Calu3 (cell line): ENCODE data around the gene FMO1. TPM values are rescaled to one million over a fixed set of nuclear protein-coding genes. Genes with fewer than 3 reads are reported as not detected.

Experiments used
- Bru-seq: library from RNA; stranded (reverse); fragments of 400-500 nt; gene quantifications from one replicate; lab custom pipeline; 2021; lab: Mats Ljungman, UMichigan
- BruChase-seq, 2 experiments: library from RNA; stranded (reverse); fragments of 400-500 nt; gene quantifications; one replicate each; lab custom pipeline; 2021; lab: Mats Ljungman, UMichigan
- BruUV-seq: library from RNA; stranded (reverse); fragments of 400-500 nt; replicated peaks from 2 replicates; lab custom pipeline; 2021; lab: Mats Ljungman, UMichigan
- CTCF ChIA-PET: fragments of 300-600 bp; sonication (Branson Sonifier 250); formaldehyde crosslinking; loops from one replicate; lab custom pipeline; 2022; ENCODE audit warnings: antibody characterized with exemption; lab: Charles Lee
- DNase-seq: peaks from one replicate; pipeline ENCODE4 v3.0.0; 2022
- H3K27ac Mint-ChIP-seq: one replicate; pipeline ENCODE4 v1.8.0; 2022; ENCODE audit warnings: mixed read lengths; ENCODE audit not compliant: unreplicated experiment
- H3K27me3 Mint-ChIP-seq: one replicate; pipeline ENCODE4 v1.8.0; 2022; ENCODE audit warnings: mixed read lengths; ENCODE audit not compliant: unreplicated experiment
- H3K36me3 Mint-ChIP-seq: one replicate; pipeline ENCODE4 v1.8.0; 2022; ENCODE audit warnings: mild to moderate bottlenecking, moderate library complexity, mixed read lengths; ENCODE audit not compliant: insufficient read depth, unreplicated experiment
- H3K4me1 Mint-ChIP-seq: one replicate; pipeline ENCODE4 v1.8.0; 2022; ENCODE audit warnings: mild to moderate bottlenecking, low read depth, mixed read lengths; ENCODE audit not compliant: unreplicated experiment
- H3K4me3 Mint-ChIP-seq: one replicate; pipeline ENCODE4 v1.8.0; 2022; ENCODE audit warnings: mild to moderate bottlenecking, low read depth, moderate library complexity, mixed read lengths; ENCODE audit not compliant: unreplicated experiment
- H3K9me3 Mint-ChIP-seq: one replicate; pipeline ENCODE4 v1.8.0; 2022; ENCODE audit warnings: low read depth, mixed read lengths; ENCODE audit not compliant: unreplicated experiment
- CTCF ChIP-seq: fragments of 200-600 bp; IDR thresholded peaks from one replicate; pipeline ENCODE4 v1.8.0; 2022; ENCODE audit warnings: antibody characterized with exemption; ENCODE audit not compliant: unreplicated experiment
- intact Hi-C: fragments of 100-400 bp; cut with micrococcal nuclease; formaldehyde crosslinking; loops from one replicate; pipeline ENCODE4 v1.10.0; 2022; ENCODE audit not compliant: unreplicated experiment
- long read RNA-seq: library from polyadenylated mRNA; stranded (forward); transcript quantifications from one replicate; pipeline ENCODE4 v2.0.0, GENCODE V29; 2022
- total RNA-seq: library from RNA; stranded (reverse); gene quantifications from 2 replicates; pipeline ENCODE4 v1.2.3, GENCODE V29; 2022

Gene FMO1, protein sequence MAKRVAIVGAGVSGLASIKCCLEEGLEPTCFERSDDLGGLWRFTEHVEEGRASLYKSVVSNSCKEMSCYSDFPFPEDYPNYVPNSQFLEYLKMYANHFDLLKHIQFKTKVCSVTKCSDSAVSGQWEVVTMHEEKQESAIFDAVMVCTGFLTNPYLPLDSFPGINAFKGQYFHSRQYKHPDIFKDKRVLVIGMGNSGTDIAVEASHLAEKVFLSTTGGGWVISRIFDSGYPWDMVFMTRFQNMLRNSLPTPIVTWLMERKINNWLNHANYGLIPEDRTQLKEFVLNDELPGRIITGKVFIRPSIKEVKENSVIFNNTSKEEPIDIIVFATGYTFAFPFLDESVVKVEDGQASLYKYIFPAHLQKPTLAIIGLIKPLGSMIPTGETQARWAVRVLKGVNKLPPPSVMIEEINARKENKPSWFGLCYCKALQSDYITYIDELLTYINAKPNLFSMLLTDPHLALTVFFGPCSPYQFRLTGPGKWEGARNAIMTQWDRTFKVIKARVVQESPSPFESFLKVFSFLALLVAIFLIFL
- total RNA-seq (not detected in 2 replicates), Bru-seq, nascent RNA (not detected), BruChase-seq, experiment 1, labeled RNA remaining after a 6-hour chase (not detected), BruChase-seq, experiment 2, labeled RNA remaining after a 2-hour chase (not detected)
- long read RNA-seq, result 0 reads

DNA sequence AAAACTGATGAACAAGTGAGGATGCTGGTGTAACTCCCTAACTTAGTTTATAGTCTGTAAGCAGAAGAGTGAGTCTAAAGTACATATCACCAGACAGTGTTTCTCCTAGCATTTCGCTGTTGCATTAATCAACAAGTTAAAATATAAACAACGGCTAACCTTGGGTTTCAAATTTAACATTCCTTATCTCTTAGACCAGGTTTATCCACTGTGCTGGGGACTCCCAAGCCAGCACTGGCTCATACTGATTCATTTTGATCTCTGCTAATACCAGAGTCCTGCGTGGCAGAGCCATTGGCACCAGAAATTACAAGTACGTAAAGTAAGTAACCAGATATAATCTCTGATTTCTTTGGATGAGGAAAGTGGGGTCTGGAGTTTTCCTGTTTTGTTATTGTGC, at the start of gene FMO1:
FMO1 (plus strand) TSS at position 193 of the 400 bp plus-strand sequence. CDS start 9,594 bp downstream, outside the sequence.
- DNase-seq, result no peak
- no peak within 1 kb of the TSS for H3K4me3 Mint-ChIP-seq
- no TSS peak for BruUV-seq
- CTCF ChIA-PET, result no interaction called here
- H3K27me3 Mint-ChIP-seq, result peaks cover 32% of the 10 kb centered on the region
- intact Hi-C loops, result loop anchor here (10.0 kb wide), 1 partner anchor 466 kb away; no protein-coding TSS in a partner anchor
- H3K27ac Mint-ChIP-seq, result no peak within 1 kb of the TSS
- no peaks in the 10 kb centered on the region for H3K4me1 Mint-ChIP-seq
- H3K36me3 Mint-ChIP-seq, result peaks cover 7% of the 10 kb centered on the region
- TF ChIP-seq CTCF, result no peak
- H3K9me3 Mint-ChIP-seq, result no peaks in the 10 kb centered on the region

DNA sequence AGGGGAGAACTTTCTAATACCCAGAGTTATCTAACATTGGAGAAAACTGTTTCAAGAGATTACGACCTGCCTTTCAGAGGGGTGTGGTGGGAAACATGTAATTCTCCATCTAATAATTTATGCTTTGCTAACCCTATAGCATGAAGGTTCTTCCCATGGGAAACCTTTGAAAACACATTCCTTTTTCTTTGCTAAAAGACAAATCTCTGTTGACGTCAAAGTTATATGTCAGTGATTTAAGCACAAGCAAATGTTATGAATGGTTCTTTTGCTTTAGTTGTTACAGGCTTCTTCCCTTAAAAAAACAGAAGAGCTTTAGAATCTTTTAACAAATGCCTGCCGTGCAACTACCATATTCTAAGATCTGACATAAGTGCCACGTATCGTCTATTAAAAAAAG, 44.0 kb upstream of the FMO1 start:
- Mint-ChIP-seq H3K36me3 (no peaks in the 10 kb centered on the region), H3K9me3 (no peaks in the 10 kb centered on the region), H3K27me3 (peaks cover 51% of the 10 kb centered on the region), H3K4me1 (no peaks in the 10 kb centered on the region), H3K4me3 (no peak overlapping the region), H3K27ac (no peak overlapping the region)
- TF ChIP-seq CTCF, result no peak
- BruUV-seq, result no TSS peak
- CTCF ChIA-PET, result no interaction called here
- DNase-seq, result no peak
- intact Hi-C loops, result no loop called here

DNA sequence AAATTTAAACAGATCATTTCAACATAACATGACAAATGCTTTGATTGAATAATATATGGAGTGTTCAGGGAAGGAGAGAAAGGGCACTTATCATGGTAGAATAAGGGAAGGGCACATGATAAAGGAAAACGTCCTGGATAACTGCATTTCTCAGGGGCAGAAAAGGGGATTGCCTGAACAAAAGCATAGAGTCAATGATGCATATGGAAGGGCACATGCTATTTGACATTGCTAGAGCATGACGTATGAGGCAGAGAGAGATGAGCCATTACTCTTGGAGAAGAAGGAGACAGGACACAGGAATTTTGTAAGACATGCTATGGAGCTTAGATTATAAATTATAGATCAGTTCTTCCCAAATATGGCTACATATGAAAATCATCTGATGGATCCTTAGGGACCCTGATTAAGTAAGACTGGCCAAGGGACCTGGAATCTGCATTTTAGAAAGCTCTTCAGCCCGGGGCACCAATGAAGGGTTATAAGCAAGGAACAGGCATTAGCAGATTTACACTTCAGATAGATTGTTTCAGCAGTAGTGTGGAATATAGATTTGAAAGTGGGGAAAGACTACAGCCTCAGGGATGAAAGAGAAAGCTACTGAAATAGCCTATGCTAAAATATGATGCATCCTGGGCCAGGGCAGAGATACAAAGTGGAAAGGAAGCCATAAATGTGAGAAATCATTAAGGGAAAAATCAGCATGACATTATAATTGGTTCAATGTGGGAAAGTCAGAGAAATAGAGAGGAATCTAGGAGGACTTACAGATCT, 41.9 kb upstream of the FMO1 start:
- Mint-ChIP-seq H3K27ac (no peak overlapping the region), H3K9me3 (no peaks in the 10 kb centered on the region), H3K4me3 (no peak overlapping the region), H3K4me1 (no peaks in the 10 kb centered on the region), H3K36me3 (no peaks in the 10 kb centered on the region), H3K27me3 (peaks cover 50% of the 10 kb centered on the region)
- intact Hi-C loops, result no loop called here
- no peak for TF ChIP-seq CTCF
- BruUV-seq, result no TSS peak
- no peak for DNase-seq
- CTCF ChIA-PET, result interaction anchor here (0.6 kb wide), 1 partner anchor 913 kb away, joined by 3 read pairs; no protein-coding TSS in a partner anchor

DNA sequence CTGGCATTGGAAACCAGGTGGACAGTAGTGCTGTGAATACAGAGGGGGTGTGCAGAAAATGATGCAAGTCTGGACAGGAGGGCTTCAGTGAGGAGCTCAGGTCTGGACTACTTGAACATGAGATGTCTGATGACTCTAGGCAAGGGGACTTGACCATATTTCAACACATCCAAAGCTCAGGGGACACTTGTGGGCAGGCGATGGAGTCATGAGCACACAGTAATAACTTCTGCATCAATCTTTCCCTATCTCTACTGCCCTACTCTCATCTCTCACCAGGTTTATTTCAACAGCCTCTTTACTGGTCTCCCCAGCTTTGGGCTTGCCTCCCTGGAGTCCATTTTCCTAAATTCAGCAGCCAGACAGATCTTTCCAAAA, 41.3 kb upstream of the FMO1 start:
- peaks cover 45% of the 10 kb centered on the region for H3K27me3 Mint-ChIP-seq
- intact Hi-C loops, result no loop called here
- no peaks in the 10 kb centered on the region for H3K36me3 Mint-ChIP-seq
- DNase-seq, result no peak
- no peak for TF ChIP-seq CTCF
- H3K4me3 Mint-ChIP-seq, result no peak overlapping the region
- CTCF ChIA-PET, result interaction anchor here (0.6 kb wide), 1 partner anchor 914 kb away, joined by 3 read pairs; no protein-coding TSS in a partner anchor
- H3K27ac Mint-ChIP-seq, result no peak overlapping the region
- no peaks in the 10 kb centered on the region for H3K4me1 Mint-ChIP-seq
- no peaks in the 10 kb centered on the region for H3K9me3 Mint-ChIP-seq
- no TSS peak for BruUV-seq
